HepG2 (cell line): ENCODE results near the gene PDZD2.
"Not testable (repeated sequence)": the region's sequence is repeated elsewhere in the genome, so short reads cannot be mapped to it uniquely, and the experiment has no call there.

Experiments used
- CHCHD3 ChIP-seq: sonication (generic); formaldehyde crosslinking; IDR thresholded peaks from 2 replicates; pipeline ENCODE4 v1.8.0; 2022; ENCODE audit warnings: mild to moderate bottlenecking, missing genetic modification reagents, moderate library complexity
- EZH2 ChIP-seq: conservative IDR thresholded peaks from 2 replicates; pipeline ENCODE4 v1.6.1; 2012; ENCODE audit warnings: mild to moderate bottlenecking, low read depth, low read length, moderate library complexity
- MED13 ChIP-seq: sonication (generic); formaldehyde crosslinking; IDR thresholded peaks from 2 replicates; pipeline ENCODE4 v1.5.0; 2020; ENCODE audit warnings: missing genetic modification reagents
- POLR2A ChIP-seq, 2 experiments: IDR thresholded peaks; 2 replicates each; pipeline ENCODE4 v1.6.1; 2011; ENCODE audit warnings: low read depth in 2 of 2, low read length in 2 of 2, mild to moderate bottlenecking in 1 of 2, moderate library complexity in 1 of 2; ENCODE audit not compliant: insufficient read depth in 1 of 2
- TP53 ChIP-seq: sonication (generic); formaldehyde crosslinking; conservative IDR thresholded peaks from 2 replicates; pipeline ENCODE4 v1.4.0; 2020; ENCODE audit warnings: missing genetic modification reagents
- ZNF274 ChIP-seq: sonication (generic); formaldehyde crosslinking; IDR thresholded peaks from 2 replicates; pipeline ENCODE4 v1.5.1; 2020; ENCODE audit warnings: mild to moderate bottlenecking, missing genetic modification reagents
- ZNF614 ChIP-seq: IDR thresholded peaks from 2 replicates; pipeline ENCODE4 v1.6.1; 2018; ENCODE audit warnings: missing biosample characterization, missing genetic modification reagents, inconsistent platforms, borderline replicate concordance
- TF ChIP-seq, protein P1 (sequence below): IDR thresholded peaks from 2 replicates; pipeline ENCODE4 v1.6.1; 2012; ENCODE audit warnings: inconsistent platforms
- TF ChIP-seq, protein P2 (sequence below): sonication (generic); formaldehyde crosslinking; IDR thresholded peaks from 2 replicates; pipeline ENCODE4 v1.5.0; 2020; ENCODE audit warnings: mild to moderate bottlenecking, missing genetic modification reagents, moderate library complexity
- TF ChIP-seq, protein P3 (sequence below): IDR thresholded peaks from 2 replicates; pipeline ENCODE4 v1.6.1; 2016; ENCODE audit warnings: control low read depth

DNA sequence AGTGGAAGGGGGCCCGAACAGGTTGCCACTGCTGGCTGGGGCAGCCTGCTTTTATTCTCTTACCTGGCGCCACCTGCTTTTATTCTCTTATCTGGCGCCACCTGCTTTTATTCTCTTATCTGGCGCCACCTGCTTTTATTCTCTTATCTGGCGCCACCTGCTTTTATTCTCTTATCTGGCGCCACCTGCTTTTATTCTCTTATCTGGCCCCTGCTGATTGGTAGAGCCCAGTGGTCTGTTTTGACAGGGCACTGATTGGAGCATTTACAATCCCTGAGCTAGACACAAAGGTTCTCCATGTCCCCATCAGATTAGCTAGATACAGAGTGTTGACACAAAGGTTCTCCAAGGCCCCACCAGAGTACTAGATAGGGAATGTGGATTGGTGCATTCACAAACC is 52.5 kb downstream of the PDZD2 start:
- not testable (repeated sequence) for TF ChIP-seq MED13 (CRISPR knock-in tag); POLR2A (IDR thresholded peaks at IDR 0.05; ENCODE audit: insufficient read depth in 1 of 2, low read depth in 2 of 2, low read length in 2 of 2); ZNF274 (CRISPR knock-in tag); EZH2; ZNF614 (CRISPR knock-in tag); TP53 (CRISPR knock-in tag); CHCHD3
- TF ChIP-seq, protein P1, sequence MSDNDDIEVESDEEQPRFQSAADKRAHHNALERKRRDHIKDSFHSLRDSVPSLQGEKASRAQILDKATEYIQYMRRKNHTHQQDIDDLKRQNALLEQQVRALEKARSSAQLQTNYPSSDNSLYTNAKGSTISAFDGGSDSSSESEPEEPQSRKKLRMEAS, result not testable (repeated sequence)
- TF ChIP-seq, protein P2, sequence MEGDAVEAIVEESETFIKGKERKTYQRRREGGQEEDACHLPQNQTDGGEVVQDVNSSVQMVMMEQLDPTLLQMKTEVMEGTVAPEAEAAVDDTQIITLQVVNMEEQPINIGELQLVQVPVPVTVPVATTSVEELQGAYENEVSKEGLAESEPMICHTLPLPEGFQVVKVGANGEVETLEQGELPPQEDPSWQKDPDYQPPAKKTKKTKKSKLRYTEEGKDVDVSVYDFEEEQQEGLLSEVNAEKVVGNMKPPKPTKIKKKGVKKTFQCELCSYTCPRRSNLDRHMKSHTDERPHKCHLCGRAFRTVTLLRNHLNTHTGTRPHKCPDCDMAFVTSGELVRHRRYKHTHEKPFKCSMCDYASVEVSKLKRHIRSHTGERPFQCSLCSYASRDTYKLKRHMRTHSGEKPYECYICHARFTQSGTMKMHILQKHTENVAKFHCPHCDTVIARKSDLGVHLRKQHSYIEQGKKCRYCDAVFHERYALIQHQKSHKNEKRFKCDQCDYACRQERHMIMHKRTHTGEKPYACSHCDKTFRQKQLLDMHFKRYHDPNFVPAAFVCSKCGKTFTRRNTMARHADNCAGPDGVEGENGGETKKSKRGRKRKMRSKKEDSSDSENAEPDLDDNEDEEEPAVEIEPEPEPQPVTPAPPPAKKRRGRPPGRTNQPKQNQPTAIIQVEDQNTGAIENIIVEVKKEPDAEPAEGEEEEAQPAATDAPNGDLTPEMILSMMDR (CRISPR knock-in tag), result not testable (repeated sequence)
- TF ChIP-seq, protein P3, sequence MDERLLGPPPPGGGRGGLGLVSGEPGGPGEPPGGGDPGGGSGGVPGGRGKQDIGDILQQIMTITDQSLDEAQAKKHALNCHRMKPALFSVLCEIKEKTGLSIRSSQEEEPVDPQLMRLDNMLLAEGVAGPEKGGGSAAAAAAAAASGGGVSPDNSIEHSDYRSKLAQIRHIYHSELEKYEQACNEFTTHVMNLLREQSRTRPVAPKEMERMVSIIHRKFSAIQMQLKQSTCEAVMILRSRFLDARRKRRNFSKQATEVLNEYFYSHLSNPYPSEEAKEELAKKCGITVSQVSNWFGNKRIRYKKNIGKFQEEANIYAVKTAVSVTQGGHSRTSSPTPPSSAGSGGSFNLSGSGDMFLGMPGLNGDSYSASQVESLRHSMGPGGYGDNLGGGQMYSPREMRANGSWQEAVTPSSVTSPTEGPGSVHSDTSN (CRISPR knock-in tag), result not testable (repeated sequence)
